T-helper 2 cell treated with Interferon-gamma antibody and Interleukin-4, amounts not matched to agents 5 μg/mL and 100 μg/mL, for 36 hours (primary cell): ENCODE results near the gene HMGXB4.

ENCODE experiments used
- DNase-seq: peaks from one replicate; pipeline ENCODE4 v3.0.0; 2021; ENCODE audit warnings: low spot score
- H3K27ac Mint-ChIP-seq: one replicate; pipeline ENCODE4 v1.8.0; 2021; ENCODE audit warnings: mild to moderate bottlenecking, mixed read lengths
- H3K27me3 Mint-ChIP-seq: one replicate; pipeline ENCODE4 v1.8.0; 2021; ENCODE audit warnings: low read depth, mixed read lengths
- H3K36me3 Mint-ChIP-seq: one replicate; pipeline ENCODE4 v1.8.0; 2021; ENCODE audit warnings: low read depth, mixed read lengths
- H3K4me1 Mint-ChIP-seq: one replicate; pipeline ENCODE4 v1.8.0; 2021; ENCODE audit warnings: low read depth, mixed read lengths
- H3K4me3 Mint-ChIP-seq: one replicate; pipeline ENCODE4 v1.8.0; 2022; ENCODE audit warnings: mild to moderate bottlenecking, moderate library complexity, mixed read lengths
- H3K9me3 Mint-ChIP-seq: one replicate; pipeline ENCODE4 v1.8.0; 2021; ENCODE audit warnings: mixed read lengths

HMGXB4 gene

GRCh38 chr22:35276019-35276418 lies 18.7 kb downstream of the HMGXB4 start:
- Mint-ChIP-seq H3K4me3 (no peak overlapping the region), H3K9me3 (no peaks in the 10 kb centered on the region), H3K27me3 (no peaks in the 10 kb centered on the region), H3K36me3 (peaks cover 43% of the 10 kb centered on the region), H3K27ac (no peak overlapping the region), H3K4me1 (peaks cover 32% of the 10 kb centered on the region)
- DNase-seq, result no peak

GRCh38 chr22:35288116-35288515 lies 30.8 kb downstream of the HMGXB4 start:
- Mint-ChIP-seq H3K9me3 (no peaks in the 10 kb centered on the region), H3K27ac (no peak overlapping the region), H3K27me3 (no peaks in the 10 kb centered on the region), H3K36me3 (peaks cover 46% of the 10 kb centered on the region), H3K4me1 (peaks cover 4% of the 10 kb centered on the region), H3K4me3 (no peak overlapping the region)
- DNase-seq, result no peak

- Mint-ChIP-seq H3K36me3 (peaks cover 44% of the 10 kb centered on the region), H3K27me3 (no peaks in the 10 kb centered on the region), H3K9me3 (no peaks in the 10 kb centered on the region), H3K4me3 (no peak overlapping the region), H3K4me1 (peaks cover 2% of the 10 kb centered on the region), H3K27ac (no peak overlapping the region)
- DNase-seq, result no peak
Observed at GRCh38 chr22:35292786-35293185, 35.5 kb downstream of the HMGXB4 start.

- no peak for DNase-seq
- no peak overlapping the region for H3K4me3 Mint-ChIP-seq
- H3K27me3 Mint-ChIP-seq, result no peaks in the 10 kb centered on the region
- H3K36me3 Mint-ChIP-seq, result peaks cover 39% of the 10 kb centered on the region
- H3K27ac Mint-ChIP-seq, result no peak overlapping the region
- H3K4me1 Mint-ChIP-seq, result peaks cover 13% of the 10 kb centered on the region
- H3K9me3 Mint-ChIP-seq, result no peaks in the 10 kb centered on the region
Observed at GRCh38 chr22:35296051-35296450, 38.8 kb downstream of the HMGXB4 start.

GRCh38 chr22:35299217-35299672 lies 42.0 kb downstream of the HMGXB4 start:
- Mint-ChIP-seq H3K27me3 (no peaks in the 10 kb centered on the region), H3K9me3 (no peaks in the 10 kb centered on the region), H3K27ac (peak overlapping the region; percentile 96), H3K4me3 (peak overlapping the region; percentile 87), H3K4me1 (peaks cover 24% of the 10 kb centered on the region), H3K36me3 (peaks cover 26% of the 10 kb centered on the region)
- DNase-seq, result no peak

- peak within 1 kb of the TSS; percentile 96 for H3K27ac Mint-ChIP-seq
- peak; percentile 95 for DNase-seq
- H3K4me1 Mint-ChIP-seq, result peaks cover 26% of the 10 kb centered on the region
- H3K27me3 Mint-ChIP-seq, result no peaks in the 10 kb centered on the region
- H3K36me3 Mint-ChIP-seq, result peaks cover 27% of the 10 kb centered on the region
- H3K9me3 Mint-ChIP-seq, result no peaks in the 10 kb centered on the region
- H3K4me3 Mint-ChIP-seq, result peak within 1 kb of the TSS; percentile 87
Observed at GRCh38 chr22:35299673-35300499, 42.6 kb downstream of the HMGXB4 start, which contains the start of gene TOM1. TOM1 (plus strand) TSS chr22:35299894; CDS start chr22:35299929, 35 bp downstream.

- no peaks in the 10 kb centered on the region for H3K27me3 Mint-ChIP-seq
- DNase-seq, result no peak
- peak overlapping the region; percentile 67 for H3K27ac Mint-ChIP-seq
- H3K4me1 Mint-ChIP-seq, result peaks cover 37% of the 10 kb centered on the region
- H3K4me3 Mint-ChIP-seq, result peak overlapping the region; percentile 87
- peaks cover 24% of the 10 kb centered on the region for H3K36me3 Mint-ChIP-seq
- no peaks in the 10 kb centered on the region for H3K9me3 Mint-ChIP-seq
Observed at GRCh38 chr22:35301372-35301874, 44.1 kb downstream of the HMGXB4 start.

GRCh38 chr22:35303029-35303624 lies 45.8 kb downstream of the HMGXB4 start:
- Mint-ChIP-seq H3K36me3 (peaks cover 17% of the 10 kb centered on the region), H3K9me3 (no peaks in the 10 kb centered on the region), H3K27ac (no peak overlapping the region), H3K4me3 (no peak overlapping the region), H3K4me1 (peaks cover 47% of the 10 kb centered on the region), H3K27me3 (no peaks in the 10 kb centered on the region)
- no peak for DNase-seq

GRCh38 chr22:35305525-35306070 lies 48.3 kb downstream of the HMGXB4 start:
- Mint-ChIP-seq H3K27me3 (no peaks in the 10 kb centered on the region), H3K9me3 (no peaks in the 10 kb centered on the region), H3K4me3 (no peak overlapping the region), H3K36me3 (peaks cover 14% of the 10 kb centered on the region), H3K27ac (no peak overlapping the region), H3K4me1 (peaks cover 62% of the 10 kb centered on the region)
- no peak for DNase-seq

- no peak for DNase-seq
- Mint-ChIP-seq H3K9me3 (no peaks in the 10 kb centered on the region), H3K36me3 (peaks cover 14% of the 10 kb centered on the region), H3K27ac (no peak overlapping the region), H3K4me3 (no peak overlapping the region), H3K4me1 (peaks cover 67% of the 10 kb centered on the region), H3K27me3 (no peaks in the 10 kb centered on the region)
Observed at GRCh38 chr22:35306350-35306967, 49.2 kb downstream of the HMGXB4 start.

GRCh38 chr22:35307372-35307771 lies 50.1 kb downstream of the HMGXB4 start:
- no peak for DNase-seq
- H3K27me3 Mint-ChIP-seq, result no peaks in the 10 kb centered on the region
- H3K27ac Mint-ChIP-seq, result no peak overlapping the region
- no peak overlapping the region for H3K4me3 Mint-ChIP-seq
- no peaks in the 10 kb centered on the region for H3K9me3 Mint-ChIP-seq
- H3K4me1 Mint-ChIP-seq, result peaks cover 71% of the 10 kb centered on the region
- peaks cover 12% of the 10 kb centered on the region for H3K36me3 Mint-ChIP-seq

- no peaks in the 10 kb centered on the region for H3K9me3 Mint-ChIP-seq
- H3K27me3 Mint-ChIP-seq, result no peaks in the 10 kb centered on the region
- peaks cover 74% of the 10 kb centered on the region for H3K4me1 Mint-ChIP-seq
- no peak overlapping the region for H3K4me3 Mint-ChIP-seq
- DNase-seq, result no peak
- peak overlapping the region; percentile 39 for H3K27ac Mint-ChIP-seq
- peaks cover 10% of the 10 kb centered on the region for H3K36me3 Mint-ChIP-seq
Observed at GRCh38 chr22:35307892-35308291, 50.6 kb downstream of the HMGXB4 start.

- Mint-ChIP-seq H3K36me3 (peaks cover 7% of the 10 kb centered on the region), H3K27me3 (no peaks in the 10 kb centered on the region), H3K4me3 (peak overlapping the region; percentile 75), H3K9me3 (no peaks in the 10 kb centered on the region), H3K27ac (peak overlapping the region; percentile 80), H3K4me1 (peaks cover 76% of the 10 kb centered on the region)
- no peak for DNase-seq
Observed at GRCh38 chr22:35308480-35309021, 51.3 kb downstream of the HMGXB4 start.
